ENCODE data around the gene RAB36. TPM values are rescaled to one million over a fixed set of nuclear protein-coding genes. Genes with fewer than 3 reads are reported as not detected.

RAB36 gene
- total RNA-seq, 1 donor from 2014 or later = 2.9 TPM

GRCh38 chr22:23102776-23103175 is 42.5 kb upstream of the RAB36 start:
- no peak overlapping the region for H3K27ac Mint-ChIP-seq (ENCODE audit: unreplicated experiment)
- no peak for DNase-seq (ENCODE audit: low spot score)
- no peak overlapping the region for H3K4me3 Mint-ChIP-seq (ENCODE audit: unreplicated experiment)
- TF ChIP-seq CTCF (IDR thresholded peaks at IDR 0.05) = no peak
- no peaks in the 10 kb centered on the region for H3K27me3 Mint-ChIP-seq (ENCODE audit: low read depth)
- H3K4me1 Mint-ChIP-seq (ENCODE audit: low read depth) = no peaks in the 10 kb centered on the region
- H3K9me3 Mint-ChIP-seq (ENCODE audit: low read depth) = no peaks in the 10 kb centered on the region
- H3K36me3 Mint-ChIP-seq (ENCODE audit: low read depth) = no peaks in the 10 kb centered on the region

DNA sequence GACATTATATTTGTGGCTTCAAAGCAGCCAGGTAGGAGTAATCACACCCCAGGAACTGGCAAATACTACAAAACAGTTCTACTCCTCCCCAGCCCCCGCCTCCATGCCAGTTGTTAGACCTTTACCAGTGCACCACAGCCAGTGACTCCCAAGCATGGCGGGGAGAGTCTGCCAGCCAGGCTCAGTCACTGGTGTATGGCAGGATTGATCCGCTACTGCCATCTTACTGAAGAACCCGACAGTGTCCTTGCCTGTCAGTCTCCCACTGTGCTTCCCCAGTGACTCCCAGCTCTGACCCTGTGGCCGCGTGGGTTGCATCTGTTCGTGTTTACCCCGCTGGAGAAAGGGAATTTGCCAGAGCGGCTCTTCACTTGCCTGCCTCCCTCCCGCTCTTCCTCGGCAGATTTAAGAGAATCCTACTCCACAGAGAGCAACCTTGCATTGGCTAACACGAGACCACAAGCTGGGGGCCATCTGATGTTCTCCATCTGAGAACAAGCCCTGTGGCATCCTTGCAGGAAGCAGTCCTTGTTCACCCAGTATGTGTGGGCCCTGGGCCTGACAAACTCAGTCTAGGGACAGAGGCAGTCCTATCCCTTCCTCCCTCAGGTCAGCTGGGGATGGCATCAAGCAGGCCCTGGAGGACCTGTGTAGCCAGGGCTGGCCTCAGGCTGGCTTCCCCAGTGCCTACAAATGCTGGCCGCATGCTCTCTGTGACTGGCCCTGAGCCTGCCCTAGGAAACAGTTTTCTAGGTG is 41.9 kb upstream of the RAB36 start:
- Mint-ChIP-seq H3K27ac (ENCODE audit: unreplicated experiment) (no peak overlapping the region), H3K36me3 (ENCODE audit: low read depth) (no peaks in the 10 kb centered on the region), H3K27me3 (ENCODE audit: low read depth) (no peaks in the 10 kb centered on the region), H3K4me1 (ENCODE audit: low read depth) (no peaks in the 10 kb centered on the region), H3K9me3 (ENCODE audit: low read depth) (no peaks in the 10 kb centered on the region), H3K4me3 (ENCODE audit: unreplicated experiment) (no peak overlapping the region)
- no peak for TF ChIP-seq CTCF (IDR thresholded peaks at IDR 0.05)
- no peak for DNase-seq (ENCODE audit: low spot score)

DNA sequence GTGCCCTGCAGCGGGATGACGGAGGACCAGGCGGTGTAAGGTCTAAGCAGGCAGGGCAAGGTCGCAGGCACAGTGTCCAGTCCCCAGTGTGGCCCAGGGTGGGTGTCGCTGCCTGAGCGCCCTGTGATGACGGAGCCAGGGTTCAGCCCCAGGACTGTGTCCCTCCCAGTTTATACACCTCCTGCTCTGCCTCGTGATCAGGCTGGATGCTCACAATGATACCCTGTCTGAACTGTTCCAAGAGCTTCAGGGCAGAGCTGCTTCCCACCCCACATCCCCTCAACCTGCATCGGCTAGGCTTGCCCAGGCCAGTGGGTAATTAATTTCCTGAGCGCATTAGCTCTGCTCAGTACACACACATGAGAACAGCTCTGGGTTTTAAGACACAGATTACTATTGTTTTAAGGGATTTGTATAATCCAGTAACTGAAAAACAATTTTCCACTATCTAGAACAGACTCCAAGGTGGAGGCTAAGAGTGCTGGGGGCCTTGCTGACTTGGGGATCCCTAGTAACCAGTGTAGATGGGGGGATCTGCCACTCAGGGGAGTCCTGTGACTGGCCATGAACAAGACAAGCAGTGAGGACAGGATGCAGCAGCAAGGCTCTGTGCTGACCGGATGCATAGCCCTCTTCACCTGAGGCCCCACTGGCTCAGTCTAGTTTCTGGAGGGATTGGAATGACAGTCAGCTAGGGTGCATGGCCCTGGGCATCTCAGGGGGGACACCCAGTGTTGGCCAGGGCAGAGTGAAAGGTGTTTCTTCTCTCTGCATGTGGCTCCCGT is 40.9 kb upstream of the RAB36 start:
- DNase-seq (ENCODE audit: low spot score) = no peak
- Mint-ChIP-seq H3K9me3 (ENCODE audit: low read depth) (no peaks in the 10 kb centered on the region), H3K4me3 (ENCODE audit: unreplicated experiment) (no peak overlapping the region), H3K27me3 (ENCODE audit: low read depth) (no peaks in the 10 kb centered on the region), H3K36me3 (ENCODE audit: low read depth) (no peaks in the 10 kb centered on the region), H3K4me1 (ENCODE audit: low read depth) (no peaks in the 10 kb centered on the region), H3K27ac (ENCODE audit: unreplicated experiment) (no peak overlapping the region)
- TF ChIP-seq CTCF (IDR thresholded peaks at IDR 0.05) = no peak

GRCh38 chr22:23105304-23105703 is 40.0 kb upstream of the RAB36 start:
- Mint-ChIP-seq H3K27ac (ENCODE audit: unreplicated experiment) (no peak overlapping the region), H3K36me3 (ENCODE audit: low read depth) (no peaks in the 10 kb centered on the region), H3K9me3 (ENCODE audit: low read depth) (no peaks in the 10 kb centered on the region), H3K4me3 (ENCODE audit: unreplicated experiment) (no peak overlapping the region), H3K27me3 (ENCODE audit: low read depth) (no peaks in the 10 kb centered on the region), H3K4me1 (ENCODE audit: low read depth) (no peaks in the 10 kb centered on the region)
- TF ChIP-seq CTCF (IDR thresholded peaks at IDR 0.05) = no peak
- DNase-seq (ENCODE audit: low spot score) = no peak

- H3K4me3 Mint-ChIP-seq (ENCODE audit: unreplicated experiment) = no peak overlapping the region
These were observed 39.4 kb upstream of the RAB36 start for GRCh38 chr22:23105919-23106318.

More at GRCh38 chr22:23105919-23106318, 39.4 kb upstream of the RAB36 start:
- Mint-ChIP-seq H3K4me1 (ENCODE audit: low read depth) (no peaks in the 10 kb centered on the region), H3K36me3 (ENCODE audit: low read depth) (no peaks in the 10 kb centered on the region), H3K27ac (ENCODE audit: unreplicated experiment) (no peak overlapping the region), H3K9me3 (ENCODE audit: low read depth) (no peaks in the 10 kb centered on the region), H3K27me3 (ENCODE audit: low read depth) (no peaks in the 10 kb centered on the region)
- no peak for TF ChIP-seq CTCF (IDR thresholded peaks at IDR 0.05)
- DNase-seq (ENCODE audit: low spot score) = no peak
